ENCODE measurements around the gene TNNT3. TPM values are rescaled to one million over a fixed set of nuclear protein-coding genes. Genes with fewer than 3 reads are reported as not detected.

The TNNT3 gene
- total RNA-seq, 2 experiments from 2014 or later, result 3.7 to 5.4 TPM

- no peak overlapping the region for H3K4me3 Mint-ChIP-seq
- peaks cover 4% of the 10 kb centered on the region for H3K36me3 Mint-ChIP-seq (ENCODE audit: low read depth)
- POLR2A ChIA-PET, result interaction anchor here (0.6 kb wide), 1 partner anchor 28 kb away, joined by 4 read pairs; no protein-coding TSS in a partner anchor
- H3K27ac Mint-ChIP-seq, result no peak overlapping the region
- no peaks in the 10 kb centered on the region for H3K27me3 Mint-ChIP-seq
- H3K9me3 Mint-ChIP-seq, result no peaks in the 10 kb centered on the region
- CTCF ChIA-PET, result interaction anchor here (1.9 kb wide), 1 partner anchor 45 kb away, joined by 4 read pairs; no protein-coding TSS in a partner anchor
- H3K4me1 Mint-ChIP-seq, result peaks cover 34% of the 10 kb centered on the region
- no peak for DNase-seq
Observed at GRCh38 chr11:1877211-1878136, 42.0 kb upstream of the TNNT3 start.

GRCh38 chr11:1878137-1879031 is 41.1 kb upstream of the TNNT3 start:
- CTCF ChIA-PET, result interaction anchor here (1.9 kb wide), 1 partner anchor 44 kb away, joined by 4 read pairs; no protein-coding TSS in a partner anchor
- Mint-ChIP-seq H3K27ac (no peak overlapping the region), H3K27me3 (no peaks in the 10 kb centered on the region), H3K4me3 (no peak overlapping the region), H3K36me3 (ENCODE audit: low read depth) (peaks cover 4% of the 10 kb centered on the region), H3K9me3 (no peaks in the 10 kb centered on the region), H3K4me1 (peaks cover 31% of the 10 kb centered on the region)
- POLR2A ChIA-PET, result no interaction called here
- no peak for DNase-seq

GRCh38 chr11:1879342-1879940 is 40.1 kb upstream of the TNNT3 start:
- ChIA-PET CTCF (no interaction called here), POLR2A (no interaction called here)
- no peak for DNase-seq
- no peaks in the 10 kb centered on the region for H3K9me3 Mint-ChIP-seq
- H3K27ac Mint-ChIP-seq, result no peak overlapping the region
- H3K36me3 Mint-ChIP-seq (ENCODE audit: low read depth), result peaks cover 4% of the 10 kb centered on the region
- no peaks in the 10 kb centered on the region for H3K27me3 Mint-ChIP-seq
- H3K4me3 Mint-ChIP-seq, result no peak overlapping the region
- H3K4me1 Mint-ChIP-seq, result peaks cover 28% of the 10 kb centered on the region

GRCh38 chr11:1879941-1880720 is 39.4 kb upstream of the TNNT3 start:
- CTCF ChIA-PET, result no interaction called here

GRCh38 chr11:1880746-1881441 is 38.6 kb upstream of the TNNT3 start:
- no peaks in the 10 kb centered on the region for H3K27me3 Mint-ChIP-seq
- no peak overlapping the region for H3K27ac Mint-ChIP-seq
- CTCF ChIA-PET, result interaction anchor here (1.0 to 2.6 kb wide), 5 partner anchors 11 to 37 kb away, joined by 3 to 20 read pairs (median 12); partner anchors contain the start of genes LSP1 and PRR33
- DNase-seq, result no peak
- no peak overlapping the region for H3K4me3 Mint-ChIP-seq
- no peaks in the 10 kb centered on the region for H3K9me3 Mint-ChIP-seq
- POLR2A ChIA-PET, result no interaction called here
- peaks cover 2% of the 10 kb centered on the region for H3K36me3 Mint-ChIP-seq (ENCODE audit: low read depth)
- peaks cover 25% of the 10 kb centered on the region for H3K4me1 Mint-ChIP-seq

More at GRCh38 chr11:1879941-1880720, 39.4 kb upstream of the TNNT3 start:
- Mint-ChIP-seq H3K27me3 (no peaks in the 10 kb centered on the region), H3K27ac (no peak overlapping the region), H3K4me1 (peaks cover 28% of the 10 kb centered on the region), H3K4me3 (no peak overlapping the region), H3K36me3 (ENCODE audit: low read depth) (peaks cover 4% of the 10 kb centered on the region), H3K9me3 (no peaks in the 10 kb centered on the region)
- DNase-seq, result no peak
- POLR2A ChIA-PET, result no interaction called here

GRCh38 chr11:1881442-1882264 is 37.9 kb upstream of the TNNT3 start:
- peaks cover 25% of the 10 kb centered on the region for H3K4me1 Mint-ChIP-seq
- H3K27me3 Mint-ChIP-seq, result no peaks in the 10 kb centered on the region
- no peaks in the 10 kb centered on the region for H3K9me3 Mint-ChIP-seq
- H3K4me3 Mint-ChIP-seq, result no peak overlapping the region
- peaks cover 2% of the 10 kb centered on the region for H3K36me3 Mint-ChIP-seq (ENCODE audit: low read depth)
- no peak for DNase-seq
- POLR2A ChIA-PET, result interaction anchor here (1.3 kb wide), 1 partner anchor 28 kb away, joined by 3 read pairs; no protein-coding TSS in a partner anchor
- no peak overlapping the region for H3K27ac Mint-ChIP-seq
- CTCF ChIA-PET, result interaction anchor here (0.7 to 2.6 kb wide), 24 partner anchors 8 to 308 kb away, joined by 3 to 20 read pairs (median 5); partner anchors contain the start of genes LSP1, PRR33 and TNNT3

GRCh38 chr11:1882265-1883238 is 37.0 kb upstream of the TNNT3 start:
- CTCF ChIA-PET, result interaction anchor here (0.7 to 2.6 kb wide), 23 partner anchors 9 to 269 kb away, joined by 3 to 20 read pairs (median 5); partner anchors contain the start of genes LSP1, PRR33 and TNNT3
- Mint-ChIP-seq H3K27me3 (no peaks in the 10 kb centered on the region), H3K9me3 (no peaks in the 10 kb centered on the region), H3K27ac (peak overlapping the region; percentile 41), H3K4me1 (peaks cover 33% of the 10 kb centered on the region), H3K36me3 (ENCODE audit: low read depth) (peaks cover 9% of the 10 kb centered on the region), H3K4me3 (no peak overlapping the region)
- DNase-seq, result peak; percentile 76
- POLR2A ChIA-PET, result interaction anchor here (1.3 kb wide), 1 partner anchor 29 kb away, joined by 3 read pairs; no protein-coding TSS in a partner anchor

- no peak for DNase-seq
- H3K4me3 Mint-ChIP-seq, result no peak overlapping the region
- H3K4me1 Mint-ChIP-seq, result peaks cover 42% of the 10 kb centered on the region
- H3K27me3 Mint-ChIP-seq, result no peaks in the 10 kb centered on the region
- H3K27ac Mint-ChIP-seq, result peak overlapping the region; percentile 68
- H3K9me3 Mint-ChIP-seq, result no peaks in the 10 kb centered on the region
- ChIA-PET POLR2A (interaction anchor here (1.3 kb wide), 1 partner anchor 30 kb away, joined by 3 read pairs; no protein-coding TSS in a partner anchor), CTCF (interaction anchor here (0.6 to 2.6 kb wide), 13 partner anchors 8 to 1009 kb away, joined by 3 to 20 read pairs (median 6); partner anchors contain the start of gene PRR33)
- H3K36me3 Mint-ChIP-seq (ENCODE audit: low read depth), result peaks cover 19% of the 10 kb centered on the region
Observed at GRCh38 chr11:1883346-1884302, 35.9 kb upstream of the TNNT3 start.

GRCh38 chr11:1884303-1884700 is 35.2 kb upstream of the TNNT3 start:
- peaks cover 48% of the 10 kb centered on the region for H3K4me1 Mint-ChIP-seq
- peaks cover 24% of the 10 kb centered on the region for H3K36me3 Mint-ChIP-seq (ENCODE audit: low read depth)
- no peaks in the 10 kb centered on the region for H3K9me3 Mint-ChIP-seq
- H3K27ac Mint-ChIP-seq, result no peak overlapping the region
- no peak for DNase-seq
- CTCF ChIA-PET, result interaction anchor here (0.6 to 1.1 kb wide), 2 partner anchors 38 to 1009 kb away, joined by 3 read pairs; no protein-coding TSS in a partner anchor
- H3K4me3 Mint-ChIP-seq, result no peak overlapping the region
- H3K27me3 Mint-ChIP-seq, result no peaks in the 10 kb centered on the region
- POLR2A ChIA-PET, result no interaction called here
